Stimulated activated CD8-positive, alpha-beta memory T cell treated with anti-CD3 and anti-CD28 coated beads, Interleukin-7, amount 100 ng/mL, for 24 hours (primary cell): ENCODE results near the gene BTBD6.

ENCODE experiments used
- DNase-seq: peaks from one replicate; pipeline ENCODE4 v3.0.0-alpha.2; 2020; ENCODE audit warnings: low read depth

BTBD6 gene

GRCh38 chr14:105211086-105211757 is 37.1 kb upstream of the BTBD6 start:
- no peak for DNase-seq

GRCh38 chr14:105211758-105212089 is 36.6 kb upstream of the BTBD6 start:
- no peak for DNase-seq

GRCh38 chr14:105212541-105213300 is 35.6 kb upstream of the BTBD6 start:
- no peak for DNase-seq

GRCh38 chr14:105213361-105213760 is 35.0 kb upstream of the BTBD6 start:
- no peak for DNase-seq

GRCh38 chr14:105214324-105214915 is 33.9 kb upstream of the BTBD6 start:
- no peak for DNase-seq

- DNase-seq, result no peak
Measured at GRCh38 chr14:105215602-105216001, 32.7 kb upstream of the BTBD6 start.

GRCh38 chr14:105216490-105217247 is 31.7 kb upstream of the BTBD6 start:
- no peak for DNase-seq

GRCh38 chr14:105217774-105218173 is 30.6 kb upstream of the BTBD6 start:
- DNase-seq, result no peak

- DNase-seq, result no peak
Measured at GRCh38 chr14:105218611-105219010, 29.7 kb upstream of the BTBD6 start.

- DNase-seq, result no peak
Measured at GRCh38 chr14:105219043-105219612, 29.2 kb upstream of the BTBD6 start.

- DNase-seq, result no peak
Measured at GRCh38 chr14:105219753-105220152, 28.6 kb upstream of the BTBD6 start.

- DNase-seq, result no peak
Measured at GRCh38 chr14:105220699-105221597, 27.4 kb upstream of the BTBD6 start.

GRCh38 chr14:105221598-105222178 is 26.6 kb upstream of the BTBD6 start:
- DNase-seq, result no peak

- DNase-seq, result no peak
Measured at GRCh38 chr14:105223260-105223659, 25.1 kb upstream of the BTBD6 start.

- DNase-seq, result no peak
Measured at GRCh38 chr14:105223770-105224544, 24.4 kb upstream of the BTBD6 start.

- no peak for DNase-seq
Measured at GRCh38 chr14:105224845-105225570, 23.3 kb upstream of the BTBD6 start.

- DNase-seq, result no peak
Measured at GRCh38 chr14:105226198-105226597, 22.1 kb upstream of the BTBD6 start.

GRCh38 chr14:105227346-105227745 is 21.0 kb upstream of the BTBD6 start:
- DNase-seq, result no peak

GRCh38 chr14:105228562-105228961 is 19.8 kb upstream of the BTBD6 start:
- DNase-seq, result no peak
